ENCODE data around the gene MGAT4B.
"Not testable (repeated sequence)": the region's sequence is repeated elsewhere in the genome, so short reads cannot be mapped to it uniquely, and the experiment has no call there.

The MGAT4B gene

DNA sequence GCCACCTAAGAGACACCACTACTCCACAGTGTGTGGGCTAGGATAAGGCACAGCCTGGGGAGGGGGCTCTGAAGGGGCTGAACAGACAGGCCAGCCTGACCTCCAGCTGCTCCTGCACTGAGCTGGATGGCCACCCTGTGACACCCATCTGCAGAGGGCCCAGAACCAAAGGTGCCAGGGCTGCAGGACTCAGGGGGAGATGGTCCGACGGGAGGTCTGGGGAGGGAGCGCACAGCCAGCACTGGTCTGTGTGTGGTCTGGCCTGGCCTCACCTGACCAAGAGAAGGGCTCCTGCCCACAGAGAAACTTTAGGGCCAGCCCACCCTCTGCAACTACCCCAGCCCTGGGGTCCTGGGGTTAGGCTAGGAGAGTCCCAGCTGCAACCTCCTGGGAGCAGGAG, 12.1 kb downstream of the MGAT4B start:
- no peak for DNase-seq (ENCODE audit: low read depth)

DNA sequence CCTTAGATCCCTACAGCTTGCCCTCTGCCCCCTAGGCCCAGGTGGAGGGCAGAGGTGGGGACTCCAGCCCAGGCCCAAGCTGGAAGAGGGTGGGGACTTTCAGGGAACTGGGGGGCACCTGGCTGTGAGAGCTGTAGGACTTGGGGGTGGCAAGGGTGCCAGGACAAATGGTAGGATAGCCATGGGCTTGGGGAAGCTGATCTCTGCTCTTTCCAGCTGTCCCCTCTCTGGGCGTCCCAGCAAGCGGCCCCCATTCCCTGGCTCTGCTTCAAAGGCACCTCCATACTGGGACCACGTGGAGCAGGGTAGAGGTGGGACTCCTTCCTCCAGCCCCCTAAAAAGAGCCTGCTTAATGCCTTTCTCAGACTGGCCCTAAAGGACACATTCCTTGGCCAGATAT, 12.5 kb downstream of the MGAT4B start:
- DNase-seq (ENCODE audit: low read depth): no peak

DNA sequence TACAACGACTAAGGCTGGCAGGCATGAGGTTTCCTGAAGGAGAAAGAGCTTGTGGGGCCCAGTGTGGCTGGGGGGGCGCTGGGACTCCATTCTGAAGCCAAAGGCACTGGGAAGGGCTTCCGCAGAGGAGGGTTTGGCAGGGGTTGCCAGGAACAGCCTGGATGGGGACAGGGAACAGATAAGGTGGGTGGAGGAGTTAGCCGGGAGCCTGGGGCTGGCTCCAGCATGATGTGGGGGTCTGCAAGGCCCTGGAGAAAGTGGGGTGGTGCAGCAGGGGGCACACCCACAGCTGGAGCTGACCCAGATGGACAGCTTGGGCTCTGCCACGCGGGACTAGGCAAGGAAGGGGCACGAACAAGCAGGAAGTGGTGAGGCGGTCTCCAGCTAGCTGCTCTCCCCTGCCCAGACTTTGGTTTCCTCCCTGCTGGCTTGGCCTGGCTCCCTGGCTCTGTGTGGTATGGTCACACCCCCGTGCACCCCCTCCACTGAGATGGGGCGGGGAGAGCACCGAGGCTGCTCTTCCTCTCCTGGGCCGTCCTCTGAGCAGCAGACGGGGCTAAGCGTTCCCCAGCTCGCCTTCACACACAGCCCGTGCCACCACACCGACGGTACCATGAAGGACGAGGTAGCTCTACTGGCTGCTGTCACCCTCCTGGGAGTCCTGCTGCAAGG, 13.1 kb downstream of the MGAT4B start, which contains the start of gene LTC4S:
LTC4S (plus strand) TSS at position 519 of the 672 bp plus-strand sequence; CDS start at position 614, 95 bp downstream.
- DNase-seq (ENCODE audit: low read depth): no peak

DNA sequence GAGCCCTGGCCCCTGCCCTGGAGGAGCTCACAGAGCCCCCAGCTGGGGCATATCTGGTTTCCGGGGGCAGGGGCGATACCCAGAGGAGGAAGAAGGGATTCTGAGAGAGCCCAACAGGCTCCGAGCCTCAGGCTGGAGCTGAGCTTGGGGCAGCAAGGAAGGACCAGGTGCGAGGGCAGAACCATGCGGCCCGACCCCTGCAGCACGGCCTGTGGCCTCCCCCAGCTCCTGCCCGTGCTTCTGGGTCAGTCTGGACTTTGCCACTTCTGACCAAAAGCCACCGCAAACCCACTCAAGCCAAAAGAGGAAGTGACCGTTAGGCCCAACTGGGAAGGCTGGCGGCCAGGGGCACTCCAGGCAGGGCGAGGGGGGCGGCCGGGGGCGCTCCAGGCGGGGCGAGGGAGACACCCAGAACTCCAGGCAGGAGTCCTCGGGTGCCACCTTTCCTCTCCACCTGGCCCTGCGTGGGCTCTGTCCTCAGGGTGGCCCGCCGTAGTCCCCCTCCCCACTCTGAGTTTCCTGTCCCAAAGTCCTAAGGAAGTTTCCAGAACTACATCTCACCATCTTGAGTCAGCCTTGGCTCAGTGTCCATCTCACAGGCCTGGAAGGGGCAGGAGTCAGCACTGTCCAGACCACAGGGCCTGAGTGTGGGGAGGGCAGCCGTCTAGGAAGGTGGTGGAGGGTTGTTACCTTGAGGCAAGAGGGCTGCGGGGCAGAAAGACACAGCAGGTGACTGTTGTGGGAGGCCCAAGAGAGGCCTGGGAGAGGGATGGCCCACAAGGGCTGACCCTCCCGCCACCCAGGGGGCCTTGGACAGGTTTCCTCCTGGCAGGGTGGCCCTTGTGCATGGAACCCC, 13.8 kb downstream of the MGAT4B start:
- no peak for DNase-seq (ENCODE audit: low read depth)

DNA sequence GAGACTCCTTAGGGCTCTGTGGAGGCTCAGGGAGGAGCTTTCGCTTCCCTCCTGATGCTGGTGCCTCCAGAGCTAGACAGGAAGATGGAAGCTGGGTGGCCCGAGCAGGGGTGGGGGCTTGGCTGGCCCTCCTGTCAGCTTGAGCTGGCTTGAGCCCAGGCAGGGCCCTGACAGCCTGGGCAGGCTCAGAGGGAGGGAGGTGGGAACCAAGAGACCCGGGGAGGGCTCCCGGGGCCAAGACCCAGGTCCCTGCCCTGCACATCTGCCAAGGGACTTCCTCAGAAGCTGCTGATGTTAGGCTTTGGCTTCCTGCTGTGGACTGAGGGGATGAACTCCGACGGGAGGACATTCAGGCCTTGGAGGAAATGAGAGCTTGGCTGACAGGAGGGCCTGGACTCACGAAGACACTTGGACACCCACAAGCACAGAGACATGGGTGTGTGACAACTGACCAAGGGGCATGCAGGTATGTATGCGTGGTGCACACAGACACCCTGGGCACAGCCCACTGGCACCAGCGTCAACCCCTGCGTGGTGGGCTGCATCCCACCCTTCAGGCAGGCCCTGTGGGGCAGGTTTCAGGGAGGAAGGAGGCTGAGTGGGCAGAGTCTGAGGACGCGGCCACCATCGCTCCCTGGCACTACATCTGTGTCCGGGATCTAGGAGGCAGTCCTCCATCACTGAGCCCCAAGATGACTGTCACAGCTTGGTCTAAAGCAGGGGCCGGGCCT, 14.6 kb downstream of the MGAT4B start:
- no peak for DNase-seq (ENCODE audit: low read depth)

DNA sequence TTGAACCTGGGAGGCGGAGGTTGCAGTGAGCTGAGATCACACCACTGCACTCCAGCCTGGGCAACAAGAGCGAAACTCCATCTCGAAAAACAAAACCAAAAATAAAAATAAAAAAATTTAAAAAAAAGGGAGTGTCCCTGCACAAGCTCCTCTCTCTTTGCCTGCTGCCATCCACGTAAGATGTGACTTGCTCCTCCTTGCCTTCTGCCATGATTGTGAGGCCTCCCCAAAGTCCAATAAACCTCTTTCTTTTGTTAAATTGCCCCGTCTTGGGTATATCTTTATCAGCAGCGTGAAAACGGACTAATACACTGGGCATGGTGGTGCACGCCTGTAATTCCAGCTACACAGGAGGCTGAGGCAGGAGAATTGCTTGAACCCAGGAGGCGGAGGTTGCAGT, 17.4 kb downstream of the MGAT4B start:
- DNase-seq (ENCODE audit: low read depth): not testable (repeated sequence)

DNA sequence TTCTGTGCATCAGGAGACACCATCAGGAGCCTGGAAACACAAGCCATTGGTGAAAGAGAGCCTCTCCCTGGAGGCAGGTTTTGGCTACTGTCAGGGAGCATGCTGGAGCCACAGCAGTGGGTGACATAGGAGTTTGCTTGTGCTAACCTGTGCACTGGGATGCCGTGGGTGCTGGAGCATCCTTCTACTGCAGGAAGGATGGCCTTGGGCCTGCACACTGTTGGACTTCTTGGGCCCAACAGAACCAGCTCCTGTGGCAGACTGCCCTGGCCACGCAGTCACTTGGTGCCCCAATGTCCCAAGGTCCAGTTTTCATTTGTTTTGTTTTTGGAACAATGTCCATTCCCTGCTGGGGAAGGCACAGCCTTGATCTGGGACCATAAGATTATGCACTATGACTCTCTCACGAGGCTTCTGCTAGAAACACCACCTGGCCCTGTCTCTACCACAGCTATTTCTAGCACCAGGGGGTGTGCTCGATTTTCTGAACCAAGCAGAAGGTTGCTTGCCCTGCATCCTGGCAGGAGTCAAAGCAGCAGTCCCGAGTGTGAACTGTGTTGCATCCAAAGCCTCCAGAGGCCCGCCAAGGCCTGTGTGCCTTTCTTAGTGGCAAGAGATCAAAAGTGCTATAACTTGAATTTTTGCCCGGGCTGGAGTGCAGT, 18.3 kb downstream of the MGAT4B start:
- DNase-seq (ENCODE audit: low read depth): no peak

DNA sequence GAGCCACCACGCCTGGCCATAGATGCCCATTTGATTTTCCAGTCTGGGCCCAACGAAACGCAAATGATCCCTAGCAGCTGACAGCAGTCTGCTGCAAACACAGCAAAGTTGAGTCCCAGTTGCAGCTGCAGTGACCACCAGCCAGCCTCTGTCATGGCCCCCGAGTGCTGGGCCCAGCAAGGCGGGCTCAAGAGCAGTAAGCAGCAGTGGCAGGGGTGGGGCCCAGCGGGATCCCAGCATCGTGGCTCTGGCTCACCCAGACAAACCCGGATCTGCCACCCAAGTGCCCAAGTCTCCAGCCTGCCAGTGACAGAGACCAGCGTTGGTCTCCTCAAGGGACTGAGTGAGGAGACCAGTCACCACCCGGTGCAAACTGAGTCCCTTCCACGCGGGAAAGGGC, 19.8 kb downstream of the MGAT4B start:
- no peak for DNase-seq (ENCODE audit: low read depth)

DNA sequence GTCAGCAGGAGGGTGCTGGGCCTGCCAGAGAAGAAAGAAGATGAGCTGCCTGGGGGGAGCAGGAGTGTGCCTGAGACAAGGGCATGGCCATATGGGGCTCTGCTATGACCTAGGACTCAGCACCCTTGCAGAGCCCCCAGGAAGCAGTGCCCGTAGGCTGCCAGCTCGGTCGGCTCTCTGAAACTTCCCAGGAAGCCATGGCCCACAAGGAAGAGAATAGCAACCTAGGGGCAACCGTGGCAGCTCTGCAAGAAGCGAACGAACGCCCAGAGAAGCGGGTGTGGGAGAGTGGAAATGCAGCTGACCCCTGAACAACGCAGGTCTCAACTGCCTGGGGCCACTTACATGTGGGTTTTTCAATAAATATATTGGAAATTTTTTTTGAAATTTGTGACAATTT, 23.5 kb downstream of the MGAT4B start:
- no peak for DNase-seq (ENCODE audit: low read depth)

DNA sequence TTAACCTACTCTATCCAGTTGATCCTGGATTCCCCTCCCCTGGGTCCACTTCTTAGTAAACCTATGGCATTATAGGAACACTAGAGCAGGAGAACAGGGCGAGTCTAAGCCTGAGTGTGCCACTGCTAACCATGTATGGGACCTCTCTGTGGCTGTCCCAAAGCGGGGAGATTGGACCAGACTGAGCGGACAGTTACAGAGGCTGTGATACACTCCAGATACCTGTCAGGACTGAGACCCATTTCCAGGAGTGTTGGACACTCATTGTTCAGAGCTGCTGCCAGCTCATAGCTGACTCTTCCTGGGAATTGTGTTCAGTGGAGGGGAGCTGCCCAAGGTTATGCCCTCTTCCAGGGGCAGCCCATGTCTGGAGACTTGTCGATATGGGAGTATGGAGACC, 24.8 kb downstream of the MGAT4B start:
- DNase-seq (ENCODE audit: low read depth): no peak

DNA sequence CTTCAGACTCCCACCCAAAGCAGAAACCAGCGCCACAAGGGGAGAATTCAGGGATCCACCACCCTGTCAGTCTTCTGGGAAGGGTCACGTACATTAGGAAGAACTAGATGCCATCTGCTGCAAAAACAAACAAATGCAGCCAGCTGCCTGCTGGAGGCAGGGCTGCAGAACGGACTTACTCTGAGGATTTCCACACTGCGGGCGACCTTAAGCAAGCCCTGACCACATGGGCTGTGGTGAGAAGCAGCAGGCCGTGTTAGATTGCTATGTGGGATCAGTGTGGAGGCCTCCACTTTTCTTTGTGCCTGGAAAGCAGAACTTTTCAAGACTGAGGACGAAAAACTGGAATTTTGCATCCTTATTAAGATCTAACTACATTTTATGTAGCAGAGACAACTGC, 26.3 kb downstream of the MGAT4B start:
- no peak for DNase-seq (ENCODE audit: low read depth)

DNA sequence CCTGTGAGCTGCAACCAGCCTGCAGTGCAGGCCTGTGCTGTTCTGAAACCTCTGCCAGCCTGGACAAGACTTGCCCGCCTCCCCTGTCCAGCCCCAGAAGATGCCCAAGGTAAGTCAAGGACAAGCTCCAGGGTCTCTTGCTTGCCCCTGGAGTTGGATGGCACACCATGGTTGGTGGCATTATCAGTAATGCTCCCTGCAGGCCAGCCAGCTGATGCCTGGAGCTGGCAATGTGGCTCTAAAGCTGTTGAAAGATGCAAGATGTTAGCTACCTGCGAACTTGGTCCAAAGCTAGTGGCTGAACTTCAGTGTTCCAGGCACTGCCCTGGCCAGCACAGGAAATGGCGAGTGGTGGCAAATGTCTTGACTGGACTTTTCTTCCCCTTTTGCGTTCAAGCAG, 26.8 kb downstream of the MGAT4B start:
- no peak for DNase-seq (ENCODE audit: low read depth)

DNA sequence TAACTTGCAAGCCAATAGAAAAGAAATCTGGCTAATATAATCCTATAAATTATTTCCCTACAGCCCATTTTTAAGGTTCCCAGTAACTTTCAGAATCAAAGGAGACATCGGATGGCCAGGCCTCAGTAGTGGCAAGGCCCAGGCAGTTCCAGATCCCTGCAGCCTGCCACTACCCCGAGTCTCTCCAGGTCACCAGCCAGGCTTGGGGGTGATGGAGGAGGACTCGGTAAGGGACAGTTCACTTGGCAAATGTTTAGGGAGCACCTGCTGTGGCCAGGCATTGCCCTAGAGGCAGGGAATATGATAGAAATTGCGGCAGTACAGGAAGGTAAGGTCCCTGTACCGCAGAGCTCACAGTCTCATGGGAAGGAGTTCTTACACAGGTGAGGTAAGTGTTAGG, 28.1 kb downstream of the MGAT4B start:
- DNase-seq (ENCODE audit: low read depth): no peak

DNA sequence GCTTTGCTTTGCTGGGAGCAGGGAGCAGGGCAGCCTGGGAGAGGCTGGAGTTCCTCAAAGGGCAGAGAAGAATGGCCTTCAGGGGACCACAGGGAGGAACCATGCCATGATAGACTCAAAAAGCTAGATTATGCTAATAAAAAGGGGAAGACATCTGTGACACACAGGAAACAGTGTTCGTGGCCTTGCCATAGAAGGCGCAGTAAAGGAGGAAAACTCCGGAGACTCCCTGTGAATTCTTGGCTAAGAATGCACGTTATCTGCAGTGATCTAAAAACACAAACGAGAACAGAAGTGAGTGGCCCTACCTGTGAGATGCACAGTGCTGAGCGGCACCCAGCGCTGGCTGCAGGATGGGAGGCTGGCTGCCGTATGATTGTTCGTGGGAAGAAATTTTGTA, 28.8 kb downstream of the MGAT4B start:
- no peak for DNase-seq (ENCODE audit: low read depth)

DNA sequence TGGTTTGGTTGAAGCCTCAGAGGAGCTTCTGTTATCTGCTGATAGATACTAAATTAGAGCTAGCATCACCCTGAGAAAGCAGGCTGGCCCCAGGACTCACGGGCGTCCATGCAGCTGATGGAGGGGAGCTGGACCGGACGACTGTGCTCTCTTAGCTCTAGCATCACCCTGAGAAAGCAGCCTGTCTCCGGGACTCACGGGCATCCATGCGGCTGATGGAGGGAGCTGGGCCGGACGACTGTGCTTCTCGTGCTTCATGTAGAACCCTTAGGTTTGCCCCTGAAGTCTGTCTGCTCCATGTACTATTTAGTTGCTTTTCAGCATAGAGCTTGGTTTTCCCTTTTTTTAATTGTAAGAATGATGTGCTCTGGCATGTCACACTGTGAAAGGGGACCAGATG, 29.2 kb downstream of the MGAT4B start:
- DNase-seq (ENCODE audit: low read depth): no peak

DNA sequence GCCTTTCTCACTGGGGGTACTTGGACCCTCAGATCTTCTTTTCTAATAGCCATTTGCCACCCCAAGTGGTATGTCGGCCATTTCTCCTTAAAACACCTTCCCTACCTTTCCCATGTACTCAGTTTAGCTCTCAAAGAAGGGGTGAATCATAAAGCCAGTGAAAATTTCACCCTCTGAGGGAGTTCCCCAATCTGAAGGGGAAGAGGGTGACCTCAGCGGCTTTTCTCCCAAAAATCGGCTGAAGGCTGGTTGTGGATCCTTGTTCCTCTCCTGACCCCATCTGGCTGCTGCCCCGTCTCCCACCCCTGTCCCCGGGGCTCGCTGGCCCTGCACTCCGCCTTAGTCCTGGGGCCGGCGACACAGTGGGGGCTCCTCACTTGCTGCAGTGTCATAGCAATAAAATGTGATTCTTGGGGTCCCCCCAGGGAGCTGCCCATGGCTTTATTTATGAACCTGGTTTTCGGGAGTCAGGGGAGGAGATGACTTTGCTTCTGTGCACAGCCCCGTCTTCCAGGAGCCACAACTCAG, 30.2 kb downstream of the MGAT4B start:
- DNase-seq (ENCODE audit: low read depth): no peak

DNA sequence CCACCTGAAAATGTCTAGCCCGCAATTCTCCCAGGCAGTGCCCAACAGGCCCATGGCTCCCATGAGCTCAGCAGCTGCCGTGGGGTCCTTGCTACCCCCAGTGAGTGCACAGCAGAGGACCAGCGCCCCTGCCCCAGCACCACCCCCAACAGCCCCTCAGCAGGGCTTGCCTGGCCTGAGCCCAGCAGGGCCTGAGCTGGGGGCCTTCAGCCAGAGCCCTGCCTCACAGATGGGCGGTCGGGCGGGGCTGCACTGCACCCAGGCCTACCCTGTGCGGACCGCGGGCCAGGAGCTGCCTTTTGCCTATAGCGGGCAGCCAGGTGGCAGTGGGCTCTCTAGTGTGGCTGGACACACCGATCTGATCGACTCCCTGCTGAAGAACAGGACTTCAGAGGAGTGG, 32.2 kb downstream of the MGAT4B start:
- DNase-seq (ENCODE audit: low read depth): no peak

DNA sequence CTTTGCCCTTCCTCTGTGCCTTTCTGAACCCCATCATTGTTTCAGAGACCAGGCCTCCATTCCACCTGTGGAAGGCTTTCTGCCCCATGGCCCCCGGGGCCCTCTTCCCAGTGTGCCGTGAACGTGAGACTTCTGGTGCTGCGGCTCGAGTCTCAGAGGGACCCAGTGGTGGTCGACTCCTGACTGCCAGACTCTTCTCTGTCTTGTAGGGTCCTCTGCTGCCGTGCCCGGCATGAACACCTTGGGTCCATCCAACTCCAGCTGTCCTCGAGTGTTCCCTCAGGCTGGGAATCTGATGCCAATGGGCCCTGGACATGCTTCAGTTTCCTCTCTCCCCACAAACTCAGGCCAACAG, 33.0 kb downstream of the MGAT4B start:
- no peak for DNase-seq (ENCODE audit: low read depth)

DNA sequence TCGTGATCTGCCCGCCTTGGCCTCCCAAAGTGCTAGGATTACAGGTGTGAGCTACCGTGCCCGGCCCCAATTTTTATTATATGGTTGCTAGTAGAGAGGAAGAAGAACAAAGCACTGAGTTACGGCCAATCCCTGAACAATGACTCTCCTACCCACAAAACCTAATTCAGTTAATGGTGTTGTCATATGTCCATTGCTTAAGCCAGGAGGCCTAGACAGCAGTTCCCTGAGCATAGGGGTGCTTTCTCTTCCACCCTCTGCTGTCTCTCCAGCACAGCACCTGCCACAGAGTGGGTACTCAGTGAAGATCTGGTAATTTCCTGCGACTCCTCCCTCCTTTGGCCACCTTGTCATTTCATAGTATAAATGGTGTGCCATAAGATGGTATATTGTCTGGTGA, 34.3 kb downstream of the MGAT4B start:
- no peak for DNase-seq (ENCODE audit: low read depth)

DNA sequence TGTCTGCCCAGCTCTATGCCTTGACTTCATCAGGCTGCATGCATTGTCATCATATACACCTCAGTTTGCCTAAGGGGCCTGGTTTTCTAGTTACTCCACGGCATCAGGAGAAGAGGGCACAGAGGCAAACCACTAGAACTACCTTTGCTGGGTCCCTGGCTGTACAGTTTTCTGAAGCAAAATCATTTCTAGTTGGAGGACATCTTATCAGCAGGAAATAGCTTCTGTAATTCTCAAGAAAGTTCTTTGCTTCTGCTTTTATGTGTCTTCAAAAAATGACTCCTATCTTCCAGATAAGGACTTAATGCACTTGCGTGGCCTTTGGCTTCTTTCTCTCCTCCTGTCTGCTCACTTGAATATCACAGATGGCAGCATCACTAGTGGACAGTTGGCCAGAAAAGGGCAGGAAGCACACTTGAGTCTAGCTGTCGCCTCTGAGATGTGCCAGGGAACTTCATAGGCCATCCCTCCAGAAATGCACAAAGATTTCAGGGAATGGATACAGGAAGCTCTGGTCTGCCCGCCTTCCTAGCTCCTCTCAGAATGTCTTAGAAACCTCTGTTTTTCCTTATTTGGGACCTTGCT, 35.3 kb downstream of the MGAT4B start:
- no peak for DNase-seq (ENCODE audit: low read depth)

DNA sequence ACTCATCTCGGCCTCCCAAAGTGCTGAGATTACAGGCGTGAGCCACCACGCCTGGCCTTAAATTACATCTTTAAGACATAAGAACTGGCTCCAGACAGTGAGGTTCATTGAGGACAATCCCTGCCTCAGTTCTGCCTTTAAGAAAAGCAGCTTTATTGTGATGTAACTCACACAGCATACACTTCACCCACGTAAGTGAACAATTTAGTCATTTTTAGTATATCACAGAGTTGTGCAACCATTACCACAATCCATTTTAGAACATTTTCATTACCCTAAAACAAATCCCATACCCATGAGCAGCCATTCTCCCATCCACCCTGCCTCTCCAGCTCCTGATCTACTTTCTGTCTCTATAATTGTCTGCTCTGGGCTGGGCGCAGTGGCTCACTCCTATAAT, 36.9 kb downstream of the MGAT4B start:
- DNase-seq (ENCODE audit: low read depth): no peak

DNA sequence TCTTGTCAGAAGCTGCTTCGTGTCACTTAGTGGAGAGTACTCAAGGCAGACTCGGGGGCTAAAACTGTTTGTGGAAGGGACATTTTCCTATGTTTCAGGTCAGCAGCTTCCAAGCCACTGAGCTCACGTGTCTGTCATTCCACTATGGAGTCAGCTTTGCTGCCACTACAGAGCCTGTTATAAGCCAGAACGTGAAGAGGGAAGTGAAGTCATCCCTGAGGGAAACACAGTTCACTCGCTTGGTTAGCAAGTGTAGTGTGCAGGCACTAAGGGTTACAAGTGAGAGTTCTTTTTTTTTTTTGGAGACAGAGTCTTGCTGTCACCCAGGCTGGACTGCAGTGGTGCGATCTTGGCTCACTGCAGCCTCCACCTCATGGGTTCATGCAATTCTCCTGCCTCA, 37.4 kb downstream of the MGAT4B start:
- DNase-seq (ENCODE audit: low read depth): no peak

All from stimulated activated CD8-positive, alpha-beta memory T cell treated with anti-CD3 and anti-CD28 coated beads, Interleukin-15, amount 100 ng/mL, for 1 hour (primary cell).